Sigmoid colon (tissue), 4 donors: ENCODE measurements around the gene MPV17L.
"Not testable (repeated sequence)": the region's sequence is repeated elsewhere in the genome, so short reads cannot be mapped to it uniquely, and the experiment has no call there.

Experiments used
- CTCF ChIP-seq, 4 experiments: fragments of 450-650 bp in 3 of 4; fragments of 200-600 bp in 1 of 4; IDR thresholded peaks; one replicate each; pipeline ENCODE4 v1.5.1; 2016 to 2019; ENCODE audit warnings: antibody characterized with exemption in 4 of 4, mild to moderate bottlenecking in 3 of 4, moderate library complexity in 2 of 4
- POLR2A ChIP-seq, 2 donors: fragments of 450-650 bp; IDR thresholded peaks; one replicate each; pipeline ENCODE4 v1.6.1; 2016; ENCODE audit warnings: antibody characterized with exemption in 2 of 2, mild to moderate bottlenecking in 2 of 2, moderate library complexity in 2 of 2
- POLR2AphosphoS5 ChIP-seq, 4 donors: sonication (generic); formaldehyde crosslinking; IDR thresholded peaks; one replicate each; pipeline ENCODE4 v1.6.1; 2017; ENCODE audit warnings: antibody characterized with exemption in 4 of 4

DNA sequence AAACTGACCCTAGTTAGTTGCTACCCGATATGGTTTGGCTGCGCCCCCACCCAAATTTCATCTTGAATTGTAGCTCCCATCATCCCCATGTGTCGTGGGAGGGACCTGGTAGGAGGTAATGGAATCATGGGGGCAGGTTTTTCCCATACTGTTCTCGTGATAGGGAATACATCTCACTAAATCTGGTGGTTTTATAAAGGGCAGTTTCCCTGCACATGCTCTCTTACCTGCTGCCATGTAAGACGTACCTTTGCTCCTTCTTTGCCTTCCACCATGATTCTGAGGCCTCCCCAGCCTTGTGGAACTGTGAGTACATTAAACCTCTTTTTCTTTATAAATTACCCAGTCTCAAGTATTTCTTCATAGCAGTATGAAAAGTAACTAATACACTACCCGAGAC, 7.5 kb upstream of the MPV17L start:
- not testable (repeated sequence) for TF ChIP-seq CTCF, POLR2A, POLR2AphosphoS5 (IDR thresholded peaks at IDR 0.05)
